Stimulated activated CD4-positive, alpha-beta T cell treated with anti-CD3 and anti-CD28 coated beads, TNF-alpha, amount 100 ng/mL, for 1 hour (primary cell): ENCODE measurements around the gene SLC7A1.

Source experiments
- DNase-seq, 3 donors: peaks; one replicate each; pipeline ENCODE4 v3.0.0-alpha.2; 2020; ENCODE audit warnings: low read depth in 3 of 3, low spot score in 1 of 3

SLC7A1 gene

GRCh38 chr13:29491248-29491647 is 104.2 kb downstream of the SLC7A1 start:
- no peak for DNase-seq

- no peak for DNase-seq
These were observed 105.0 kb downstream of the SLC7A1 start for GRCh38 chr13:29490561-29490885.

- DNase-seq: no peak
These were observed 105.6 kb downstream of the SLC7A1 start for GRCh38 chr13:29489650-29490560.

GRCh38 chr13:29487466-29488454 is 107.7 kb downstream of the SLC7A1 start:
- no peak for DNase-seq

GRCh38 chr13:29486551-29486950 is 108.9 kb downstream of the SLC7A1 start:
- DNase-seq: no peak

- no peak for DNase-seq
These were observed 110.7 kb downstream of the SLC7A1 start for GRCh38 chr13:29484796-29485195.

GRCh38 chr13:29484236-29484635 is 111.3 kb downstream of the SLC7A1 start:
- no peak for DNase-seq

- DNase-seq: no peak
These were observed 111.9 kb downstream of the SLC7A1 start for GRCh38 chr13:29483623-29484022.

GRCh38 chr13:29483211-29483610 is 112.3 kb downstream of the SLC7A1 start:
- DNase-seq: no peak

GRCh38 chr13:29482504-29482903 is 113.0 kb downstream of the SLC7A1 start:
- no peak for DNase-seq

- DNase-seq: no peak
These were observed 113.9 kb downstream of the SLC7A1 start for GRCh38 chr13:29481603-29482002.

- no peak for DNase-seq
These were observed 114.5 kb downstream of the SLC7A1 start for GRCh38 chr13:29480893-29481525.

- DNase-seq: no peak
These were observed 115.6 kb downstream of the SLC7A1 start for GRCh38 chr13:29479716-29480492.

- DNase-seq: no peak
These were observed 119.4 kb downstream of the SLC7A1 start for GRCh38 chr13:29476046-29476445.

- DNase-seq: no peak
These were observed 120.5 kb downstream of the SLC7A1 start for GRCh38 chr13:29474991-29475390.

- DNase-seq: no peak
These were observed 122.3 kb downstream of the SLC7A1 start for GRCh38 chr13:29473166-29473565.

- DNase-seq: peak in 1 of 3 donors; percentile 4
These were observed 123.0 kb downstream of the SLC7A1 start for GRCh38 chr13:29472332-29472961.

- DNase-seq: no peak
These were observed 123.9 kb downstream of the SLC7A1 start for GRCh38 chr13:29471551-29471950.

- no peak for DNase-seq
These were observed 129.7 kb downstream of the SLC7A1 start for GRCh38 chr13:29465741-29466293.
